Cardiac fibroblast (primary cell): ENCODE data around the gene ACKR4.

Source experiments
- DNase-seq, 2 donors: peaks; one replicate each; pipeline versions ENCODE4 v3.0.0 to v3.0.0-alpha.2; 2010; ENCODE audit warnings: low read depth in 2 of 2
- H3K4me3 ChIP-seq, 2 donors: replicated peaks in 1 of 2; 1 replicate in 1 of 2; 2 replicates in 1 of 2; pipeline ENCODE4 v1.5.1; 2011; ENCODE audit warnings: low read depth in 2 of 2, low read length in 2 of 2, mild to moderate bottlenecking in 2 of 2, moderate library complexity in 1 of 2
- CTCF ChIP-seq: IDR thresholded peaks from one replicate; pipeline ENCODE4 v1.5.1; 2011; ENCODE audit warnings: low read depth, mild to moderate bottlenecking, low read length, inconsistent platforms

ACKR4 gene

GRCh38 chr3:132645058-132645457 is 48.0 kb downstream of the ACKR4 start:
- no peak overlapping the region for H3K4me3 ChIP-seq
- no peak for DNase-seq
- TF ChIP-seq CTCF = no peak

- no peak overlapping the region for H3K4me3 ChIP-seq
- no peak for TF ChIP-seq CTCF
- no peak for DNase-seq
Measured at GRCh38 chr3:132650153-132650552, 53.1 kb downstream of the ACKR4 start.
